GM18508 (cell line): Measurements from ENCODE around the gene S100A10.

ENCODE experiments used
- ATAC-seq: cut with Tn5 transposase; IDR thresholded peaks from one replicate; pipeline ENCODE4 v1.9.1; 2021; ENCODE audit warnings: moderate number of reproducible peaks; ENCODE audit not compliant: insufficient read depth, unreplicated experiment

Gene S100A10

GRCh38 chr1:151989211-151989862 lies 4.3 kb downstream of the S100A10 start:
- no peak for ATAC-seq

GRCh38 chr1:151988405-151988923 lies 5.2 kb downstream of the S100A10 start:
- ATAC-seq = no peak

GRCh38 chr1:151986501-151987190 lies 7.0 kb downstream of the S100A10 start:
- no peak for ATAC-seq

GRCh38 chr1:151985768-151986167 lies 7.9 kb downstream of the S100A10 start:
- no peak for ATAC-seq

- no peak for ATAC-seq
Measured at GRCh38 chr1:151985270-151985669, 8.4 kb downstream of the S100A10 start.

- ATAC-seq = peak; percentile 87
Measured at GRCh38 chr1:151984313-151984956, 9.2 kb downstream of the S100A10 start.

- ATAC-seq = no peak
Measured at GRCh38 chr1:151982300-151983005, 11.2 kb downstream of the S100A10 start.

- ATAC-seq = no peak
Measured at GRCh38 chr1:151981178-151981525, 12.5 kb downstream of the S100A10 start.

- no peak for ATAC-seq
Measured at GRCh38 chr1:151980287-151981177, 13.1 kb downstream of the S100A10 start.

GRCh38 chr1:151978922-151979321 lies 14.7 kb downstream of the S100A10 start:
- ATAC-seq = no peak

GRCh38 chr1:151977662-151978230 lies 15.9 kb downstream of the S100A10 start:
- no peak for ATAC-seq

GRCh38 chr1:151976858-151977257 lies 16.8 kb downstream of the S100A10 start:
- ATAC-seq = no peak

- no peak for ATAC-seq
Measured at GRCh38 chr1:151976015-151976343, 17.7 kb downstream of the S100A10 start.

GRCh38 chr1:151975311-151976014 lies 18.2 kb downstream of the S100A10 start:
- ATAC-seq = no peak

GRCh38 chr1:151972542-151973248 lies 21.0 kb downstream of the S100A10 start:
- ATAC-seq = no peak

- ATAC-seq = no peak
Measured at GRCh38 chr1:151970626-151971025, 23.0 kb downstream of the S100A10 start.

GRCh38 chr1:151970128-151970527 lies 23.5 kb downstream of the S100A10 start:
- ATAC-seq = no peak

GRCh38 chr1:151968791-151969399 lies 24.8 kb downstream of the S100A10 start:
- ATAC-seq = no peak
